Anterior cingulate cortex (tissue), 58 donors: Measurements from ENCODE around the gene ZC3H14.

Experiments used
- DNase-seq, 58 donors: peaks; one replicate each; lab custom pipeline; 2025; lab: John Stamatoyannopoulos, UW

Gene ZC3H14

GRCh38 chr14:88551094-88551870, 11.6 kb upstream of the ZC3H14 start:
- DNase-seq, result peak; percentile 36 to 91 (median 77)

DNA sequence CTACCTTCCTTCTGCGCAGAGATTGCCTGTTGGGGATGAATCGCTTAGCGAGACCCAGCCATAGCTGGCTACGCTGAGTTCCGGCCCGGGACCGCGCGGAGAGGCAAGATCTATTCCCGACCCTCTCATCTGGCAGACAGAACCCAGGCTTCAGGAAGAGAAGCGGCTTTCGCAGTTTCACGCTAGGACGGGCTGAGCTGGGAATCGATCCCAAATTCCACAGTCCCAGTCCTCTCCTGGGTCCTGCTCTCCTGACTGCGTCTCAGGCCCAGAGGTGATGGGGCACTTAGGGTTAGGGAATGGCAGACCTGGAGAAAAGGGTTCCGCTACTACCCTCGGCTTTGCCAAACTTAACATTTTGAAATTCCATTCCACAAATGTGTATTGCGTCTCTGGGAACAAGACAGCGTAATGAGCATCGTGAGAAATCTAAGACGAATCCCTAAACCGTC, 10.8 kb upstream of the ZC3H14 start:
- DNase-seq, result peak in 38 of 58 donors; percentile 7 to 69 (median 34)

GRCh38 chr14:88552876-88553275, 10.0 kb upstream of the ZC3H14 start:
- no peak for DNase-seq

DNA sequence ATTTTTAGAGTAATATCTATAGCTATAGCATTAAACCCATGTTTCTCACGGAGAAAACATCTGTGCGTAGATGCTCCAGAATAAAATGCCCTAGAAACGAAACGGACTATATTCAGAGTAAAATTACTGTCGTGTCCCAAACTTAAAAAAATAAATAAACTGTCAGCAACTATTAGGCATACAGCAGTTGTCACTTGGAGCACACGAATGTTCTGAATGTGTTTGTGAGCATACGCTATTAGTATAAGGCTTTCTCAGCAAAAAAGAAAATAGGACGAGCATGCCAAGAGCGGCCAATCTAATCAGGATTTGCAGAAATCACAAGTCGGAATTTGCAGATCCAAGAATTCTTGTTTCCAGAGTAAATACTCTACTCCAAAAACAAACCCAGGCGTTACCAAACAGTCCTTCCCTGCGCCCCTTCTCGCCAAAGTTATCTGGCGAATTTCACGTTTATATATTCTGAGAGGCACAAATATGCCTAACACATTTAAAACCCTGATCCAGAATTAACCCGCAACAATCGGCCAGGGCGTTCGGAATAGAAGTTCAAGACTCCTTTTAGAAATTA, 8.9 kb upstream of the ZC3H14 start:
- peak in 6 of 58 donors; percentile 13 to 49 (median 28) for DNase-seq

DNA sequence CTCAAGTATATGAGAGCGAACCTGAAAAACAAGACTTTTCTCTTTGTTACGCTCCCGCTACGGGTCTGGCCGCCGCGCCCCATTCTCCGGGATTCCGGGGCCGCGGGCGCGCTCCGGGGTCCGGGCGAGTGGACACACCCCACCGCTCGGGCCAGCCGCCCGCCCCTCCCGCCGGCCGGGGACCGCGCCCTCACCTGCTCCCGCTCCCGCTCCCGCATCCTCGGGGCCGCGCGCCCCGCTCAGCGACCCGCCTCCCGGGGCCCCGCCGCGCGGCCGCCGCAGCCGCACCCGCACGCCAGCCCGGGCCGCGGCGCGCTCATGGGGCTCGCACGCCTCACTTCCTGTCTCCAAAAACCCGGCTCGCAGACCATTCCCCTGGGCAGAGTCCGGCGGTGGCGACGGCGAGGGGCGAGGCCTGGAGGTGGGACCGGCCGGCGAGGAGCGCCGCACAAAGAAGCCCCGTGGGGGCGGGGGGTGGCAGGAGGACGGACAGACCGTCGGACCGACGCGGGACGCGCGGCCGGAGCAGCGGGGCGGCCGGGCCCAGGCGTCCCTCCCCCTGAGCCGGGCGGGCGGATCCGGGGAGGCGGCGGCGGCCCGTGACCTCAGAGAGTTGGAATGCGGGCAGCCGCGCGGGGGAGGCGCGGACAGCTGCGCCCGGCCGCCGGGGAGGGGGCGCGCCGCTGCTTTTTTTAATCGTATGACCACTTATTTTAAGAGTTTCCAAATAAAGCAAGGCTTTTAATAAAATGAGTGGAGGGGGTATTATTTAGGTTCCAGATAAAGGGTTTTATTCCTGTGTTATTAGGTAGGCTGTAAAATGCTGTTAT, 8.2 kb upstream of the ZC3H14 start, which contains the start of gene PTPN21:
Gene PTPN21 (minus strand): TSS at position 551 of the 830 bp plus-strand sequence. CDS start 4,590 bp downstream, outside the sequence.
- peak in 46 of 58 donors; percentile 2 to 74 (median 38) for DNase-seq

DNA sequence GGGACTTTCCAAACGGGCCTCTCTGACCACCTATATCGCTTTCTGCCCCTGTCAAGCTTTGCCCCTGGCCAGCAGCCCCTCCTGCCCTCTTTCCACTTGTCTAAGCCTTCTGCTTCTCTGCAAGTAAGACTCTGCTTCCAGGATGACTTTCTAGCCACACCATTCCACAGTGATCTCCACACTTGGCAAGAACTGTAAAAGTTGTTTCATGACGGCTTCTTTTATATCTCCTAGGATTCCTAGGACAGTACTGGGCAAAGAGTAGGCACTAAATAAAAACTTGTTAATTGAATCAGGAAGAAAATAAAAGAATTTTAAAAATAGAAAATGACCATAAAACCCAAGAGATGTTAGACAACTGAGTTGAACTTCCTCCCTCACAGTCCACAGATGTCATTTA, 6.3 kb upstream of the ZC3H14 start:
- DNase-seq, result no peak

DNA sequence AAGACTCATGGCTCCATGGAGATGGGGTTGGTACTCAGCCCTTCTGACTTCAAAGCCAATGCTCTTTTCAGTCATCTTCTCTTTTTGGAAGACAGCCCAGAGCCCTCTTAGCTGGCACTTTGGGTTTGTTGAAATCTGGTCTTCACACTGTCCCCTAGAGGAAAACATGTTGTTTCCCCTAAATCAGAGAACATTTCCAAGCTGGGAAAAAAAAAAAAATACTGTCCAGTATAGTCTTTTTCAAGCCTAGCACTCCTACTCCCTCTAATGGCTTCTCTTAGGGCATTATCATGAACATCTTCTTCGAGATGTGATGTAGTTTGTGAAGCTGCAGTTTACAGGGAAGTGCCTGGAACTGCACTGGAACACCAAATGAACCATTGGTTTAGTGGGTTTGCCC, 3.0 kb upstream of the ZC3H14 start:
- DNase-seq, result no peak

DNA sequence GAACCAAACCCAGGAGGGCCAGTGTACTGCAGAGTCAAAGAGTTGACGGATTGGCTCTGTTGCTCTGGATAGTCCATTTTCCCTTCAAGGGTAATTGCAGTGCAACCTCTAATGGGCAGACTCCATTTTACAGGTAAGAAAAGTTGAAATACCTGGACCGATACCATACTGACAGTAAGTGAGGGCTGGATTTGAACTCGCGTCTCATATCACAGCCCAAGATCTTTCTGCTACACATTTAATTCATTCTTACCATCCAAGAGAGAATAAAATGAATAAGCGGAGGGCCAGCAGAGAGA, 356 bp upstream of the ZC3H14 start:
- no peak for DNase-seq

DNA sequence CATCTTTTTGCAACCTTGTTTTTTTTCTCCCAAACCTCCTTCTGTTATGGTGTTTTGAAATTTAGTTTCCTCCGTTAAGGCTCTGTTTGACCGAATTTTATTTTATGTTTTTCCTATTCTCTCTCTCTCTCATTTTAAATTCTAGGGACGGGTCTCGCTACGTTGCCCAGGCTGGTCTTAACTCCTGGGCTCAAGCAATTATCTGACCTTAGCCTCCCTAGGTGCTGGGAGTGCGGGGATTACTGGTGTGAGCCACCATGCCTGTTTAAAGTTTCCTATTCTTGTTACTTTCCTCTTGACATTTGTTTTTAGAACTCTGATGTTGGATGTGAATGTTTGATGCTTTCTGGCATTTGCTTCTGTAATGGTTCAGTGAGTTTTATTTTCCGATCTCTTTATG, 1.0 kb downstream of the ZC3H14 start:
- no peak for DNase-seq

- DNase-seq, result no peak
These were observed 2.6 kb downstream of the ZC3H14 start for GRCh38 chr14:88565427-88565826.

DNA sequence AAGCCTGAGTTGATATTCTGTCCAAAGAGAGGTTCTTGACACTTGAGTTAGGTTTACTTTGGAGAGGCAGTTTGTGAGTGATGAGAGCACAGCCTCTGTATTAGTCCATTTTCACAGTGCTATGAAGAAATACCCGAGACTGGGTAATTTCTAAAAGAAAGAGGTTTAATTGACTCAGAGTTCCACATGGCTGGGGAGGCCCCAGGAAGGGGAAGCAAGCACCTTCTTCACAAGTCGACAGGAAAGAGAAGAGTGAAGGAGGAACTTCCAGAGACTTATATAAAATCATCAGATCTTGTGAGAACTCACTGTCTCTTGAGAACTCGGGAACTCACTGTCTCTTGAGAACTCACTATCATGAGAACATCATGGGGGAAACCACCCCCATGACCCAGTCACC, 5.4 kb downstream of the ZC3H14 start:
- DNase-seq, result no peak

DNA sequence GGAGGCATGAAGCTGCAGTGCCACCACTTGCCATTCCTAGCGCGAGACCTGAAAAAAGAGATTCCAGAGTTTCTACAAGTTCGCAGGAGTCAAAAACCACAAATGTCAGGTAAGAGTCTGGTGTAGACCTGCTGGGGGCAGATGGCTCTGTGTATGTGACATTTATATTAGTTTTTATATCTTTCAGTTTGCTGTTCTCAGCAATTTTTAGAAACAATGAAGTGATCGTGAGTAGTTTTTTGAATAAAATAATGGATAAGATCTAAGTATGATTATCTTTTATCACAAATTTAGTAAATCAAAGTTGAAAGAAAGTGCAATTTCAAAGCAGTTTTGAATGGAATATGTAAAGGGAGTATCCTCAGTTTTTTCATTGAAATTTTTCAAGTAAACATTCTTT, 9.3 kb downstream of the ZC3H14 start:
- DNase-seq, result no peak

DNA sequence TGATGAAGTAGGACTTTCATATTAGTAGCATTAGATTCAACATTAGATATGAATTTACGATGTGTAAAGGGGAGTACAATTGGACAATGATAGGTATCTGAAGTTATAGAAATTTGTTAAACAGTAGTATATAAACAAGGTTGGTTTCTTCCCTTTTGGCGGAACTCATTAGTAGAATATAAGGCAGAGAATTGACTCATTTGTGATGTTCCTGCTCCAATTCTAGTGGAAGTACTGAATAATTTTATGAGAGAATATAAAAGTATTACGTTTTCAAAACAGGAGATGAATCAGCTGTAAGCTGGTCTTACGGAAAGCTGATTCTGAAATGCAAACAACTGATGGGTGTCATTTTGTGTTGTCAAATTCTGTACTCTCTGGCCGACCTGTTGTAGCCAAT, 13.4 kb downstream of the ZC3H14 start:
- DNase-seq, result no peak

DNA sequence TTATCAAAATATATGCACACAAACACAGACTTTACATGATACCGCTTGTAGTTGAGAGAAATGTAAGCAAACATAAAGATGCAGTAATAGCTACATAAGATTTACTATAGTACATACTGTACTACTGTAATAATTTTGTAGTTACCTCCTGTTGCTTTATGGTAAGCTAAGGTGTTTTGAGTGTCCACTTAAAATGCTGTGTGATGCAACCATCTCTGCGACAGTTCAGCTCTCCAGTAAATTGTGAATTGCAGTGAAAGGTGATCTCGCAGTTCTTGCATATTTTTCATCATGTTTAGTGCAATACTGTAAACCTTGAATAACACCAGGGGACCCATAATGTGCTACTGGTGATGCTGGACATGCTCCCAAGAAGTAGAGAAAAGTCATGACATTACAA, 21.6 kb downstream of the ZC3H14 start:
- no peak for DNase-seq

- DNase-seq, result no peak
These were observed 25.2 kb downstream of the ZC3H14 start for GRCh38 chr14:88588081-88588480.

DNA sequence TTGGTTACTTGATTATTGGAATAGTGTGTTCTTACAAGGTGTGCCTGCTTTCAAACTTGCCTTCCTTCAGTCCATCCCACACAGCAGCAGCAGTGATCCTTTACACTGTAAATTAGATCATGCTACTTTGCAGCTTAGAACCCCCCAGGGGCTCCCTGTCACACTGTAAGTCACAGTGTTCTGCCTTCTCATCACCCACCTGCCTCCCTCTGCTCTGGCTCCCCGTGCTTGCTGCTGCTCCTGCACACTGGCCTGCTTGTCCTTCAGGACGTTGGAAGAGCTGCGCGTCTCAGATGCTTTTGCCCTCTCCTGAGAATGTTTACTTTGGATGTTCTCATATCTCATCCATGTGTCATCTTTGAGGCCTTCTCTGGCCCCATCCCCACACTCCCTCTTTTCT, 27.3 kb downstream of the ZC3H14 start:
- no peak for DNase-seq

- peak in 1 of 58 donors; percentile 17 for DNase-seq
These were observed 29.2 kb downstream of the ZC3H14 start for GRCh38 chr14:88592031-88592430.

GRCh38 chr14:88597038-88597437, 34.2 kb downstream of the ZC3H14 start:
- DNase-seq, result no peak

DNA sequence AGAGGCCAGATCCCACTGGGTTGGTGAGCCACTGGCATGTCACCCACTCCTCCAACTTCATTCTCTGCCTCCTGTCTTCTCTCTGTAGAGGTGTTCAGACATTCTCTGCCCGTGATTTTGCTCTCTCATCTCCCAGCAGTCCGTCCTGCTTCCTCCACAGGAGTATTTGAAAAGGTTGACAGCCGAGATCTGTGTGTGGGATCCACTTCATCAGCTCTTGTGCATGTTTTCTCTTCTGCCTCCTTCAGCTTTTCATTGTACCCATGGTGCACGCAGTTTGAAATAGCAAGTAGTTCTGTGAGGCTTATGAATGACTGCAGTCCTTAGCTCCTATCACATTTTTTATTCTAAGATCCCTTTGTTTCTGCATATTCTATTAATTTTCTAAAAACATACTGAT, 34.8 kb downstream of the ZC3H14 start:
- DNase-seq, result no peak

- no peak for DNase-seq
These were observed 35.3 kb downstream of the ZC3H14 start for GRCh38 chr14:88598097-88598675.

DNA sequence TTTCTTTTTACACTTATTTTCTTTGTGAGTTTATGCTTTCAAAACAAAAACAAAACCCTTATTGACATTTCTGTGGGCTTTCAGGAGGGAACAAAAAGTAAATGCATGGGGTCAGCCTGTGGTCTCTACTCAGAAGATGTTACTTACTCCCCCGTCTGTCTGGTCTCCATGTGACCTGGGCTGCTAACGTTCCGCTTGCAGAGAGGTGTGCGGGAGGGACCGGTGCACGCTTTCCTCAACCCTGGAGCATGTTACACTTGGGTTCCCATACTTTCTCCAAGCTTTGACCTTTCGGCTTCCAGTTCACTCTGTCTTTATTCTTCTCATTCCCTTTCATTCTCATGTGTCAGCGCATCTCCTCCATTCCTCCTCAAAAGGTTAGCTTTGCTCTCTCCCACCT, 36.5 kb downstream of the ZC3H14 start:
- no peak for DNase-seq
